Large intestine (tissue), 3 donors: ENCODE data around the gene PPP1R26. TPM values are rescaled to one million over a fixed set of nuclear protein-coding genes. Genes with fewer than 3 reads are reported as not detected.
"Not testable (repeated sequence)": the region's sequence is repeated elsewhere in the genome, so short reads cannot be mapped to it uniquely, and the experiment has no call there.

Source experiments
- DNase-seq, 2 donors: peaks; one replicate each; pipeline versions ENCODE4 v3.0.0 to v3.0.0-alpha.2; 2013
- H3K27ac ChIP-seq: one replicate; pipeline ENCODE4 v1.5.1; 2013; ENCODE audit warnings: low read length
- H3K27me3 ChIP-seq: 2 replicates; pipeline ENCODE4 v1.6.1; 2013; ENCODE audit warnings: low read length; ENCODE audit not compliant: control insufficient read depth, insufficient read depth
- H3K36me3 ChIP-seq: 2 replicates; pipeline ENCODE4 v1.6.1; 2013; ENCODE audit warnings: low read length; ENCODE audit not compliant: control insufficient read depth, insufficient read depth
- H3K4me1 ChIP-seq: one replicate; pipeline ENCODE4 v1.6.1; 2013; ENCODE audit warnings: low read length; ENCODE audit not compliant: control insufficient read depth, insufficient read depth
- H3K4me3 ChIP-seq: one replicate; pipeline ENCODE4 v1.5.1; 2013; ENCODE audit warnings: low read length
- H3K9me3 ChIP-seq: one replicate; pipeline ENCODE4 v1.6.1; 2013; ENCODE audit warnings: mild to moderate bottlenecking, low read depth, low read length, moderate library complexity; ENCODE audit not compliant: control insufficient read depth
- WGBS: methylation state at CpG from one replicate; pipeline ENCODE4 v1.1.5; 2013; ENCODE audit warnings: low lambda C conversion rate; ENCODE audit not compliant: insufficient coverage; 5-methylcytosine and 5-hydroxymethylcytosine counted together
- polyA plus RNA-seq: library from polyadenylated mRNA; unstranded; fragments of 120-200 nt; gene quantifications from one replicate; pipeline ENCODE4 v1.2.1, GENCODE V29; 2013

Gene PPP1R26
- polyA plus RNA-seq, 1 donor = 15.3 TPM

- Histone ChIP-seq H3K4me3 (no peak overlapping the region), H3K9me3 (no peaks in the 10 kb centered on the region), H3K4me1 (no peaks in the 10 kb centered on the region), H3K36me3 (no peaks in the 10 kb centered on the region), H3K27ac (no peak overlapping the region), H3K27me3 (no peaks in the 10 kb centered on the region)
- no CpG with 5 or more reads among the region's 12 CpGs for WGBS
- no peak for DNase-seq
These were observed 54.1 kb downstream of the PPP1R26 start for GRCh38 chr9:135533674-135534073.

GRCh38 chr9:135534192-135534711, 54.7 kb downstream of the PPP1R26 start:
- not testable (repeated sequence) for H3K27me3 ChIP-seq, H3K4me3 ChIP-seq, H3K9me3 ChIP-seq, H3K36me3 ChIP-seq, H3K27ac ChIP-seq, DNase-seq, H3K4me1 ChIP-seq
- no CpG with 5 or more reads among the region's 10 CpGs for WGBS

GRCh38 chr9:135534826-135535225, 55.2 kb downstream of the PPP1R26 start:
- not testable (repeated sequence) for H3K4me3 ChIP-seq, H3K9me3 ChIP-seq, H3K27me3 ChIP-seq, H3K27ac ChIP-seq, H3K36me3 ChIP-seq, DNase-seq, H3K4me1 ChIP-seq
- no CpG with 5 or more reads among the region's 4 CpGs for WGBS

- H3K27me3 ChIP-seq, H3K9me3 ChIP-seq, H3K36me3 ChIP-seq, H3K4me1 ChIP-seq, DNase-seq, H3K4me3 ChIP-seq, H3K27ac ChIP-seq: not testable (repeated sequence)
- no CpG with 5 or more reads among the region's 13 CpGs for WGBS
These were observed 56.0 kb downstream of the PPP1R26 start for GRCh38 chr9:135535631-135536030.

GRCh38 chr9:135536216-135536615, 56.6 kb downstream of the PPP1R26 start:
- DNase-seq = no peak
- H3K27me3 ChIP-seq = no peaks in the 10 kb centered on the region
- no peak overlapping the region for H3K27ac ChIP-seq
- no peaks in the 10 kb centered on the region for H3K36me3 ChIP-seq
- no CpG with 5 or more reads among the region's 8 CpGs for WGBS
- H3K4me3 ChIP-seq = no peak overlapping the region
- H3K4me1 ChIP-seq = no peaks in the 10 kb centered on the region
- no peaks in the 10 kb centered on the region for H3K9me3 ChIP-seq

Other genes with a start within 250 kb of the PPP1R26 start
- 46.9 TPM for gene MRPS2, start 20.9 kb downstream of the PPP1R26 start, polyA plus RNA-seq
- 0.09 TPM for gene LCN1, start 41.7 kb downstream of the PPP1R26 start, polyA plus RNA-seq
- gene OBP2A, start 66.3 kb downstream of the PPP1R26 start, polyA plus RNA-seq = not detected
- gene PAEP, start 82.0 kb downstream of the PPP1R26 start, polyA plus RNA-seq = 0.09 TPM
- gene GLT6D1, start 159.8 kb downstream of the PPP1R26 start, polyA plus RNA-seq = not detected
- not detected for gene LCN9, start 183.5 kb downstream of the PPP1R26 start, polyA plus RNA-seq
- gene SOHLH1, start 219.7 kb downstream of the PPP1R26 start, polyA plus RNA-seq = not detected
- 0.25 TPM for gene KCNT1, start 222.4 kb downstream of the PPP1R26 start, polyA plus RNA-seq